OCI-LY1 (cell line): ENCODE results near the gene XPO6.

Experiments used
- H2AFZ ChIP-seq: fragments of 200-600 bp; sonication (generic), shearing (Covaris generic); 2 replicates; pipeline ENCODE4 v1.6.0; 2014; ENCODE audit warnings: antibody characterized with exemption, mild to moderate bottlenecking, low read length
- H3F3A ChIP-seq: fragments of 200-600 bp; sonication (generic), shearing (Covaris generic); 2 replicates; pipeline ENCODE4 v1.6.0; 2014; ENCODE audit warnings: mild to moderate bottlenecking, antibody characterized with exemption, low read length, moderate library complexity; ENCODE audit not compliant: insufficient read depth
- H3K27ac ChIP-seq: fragments of 200-600 bp; sonication (generic); 2 replicates; pipeline ENCODE4 v1.5.1; 2014; ENCODE audit warnings: low read length, mixed run types, mild to moderate bottlenecking, low read depth; ENCODE audit not compliant: poor library complexity, severe bottlenecking
- H3K27me3 ChIP-seq: fragments of 200-600 bp; sonication (generic); 2 replicates; pipeline ENCODE4 v1.6.0; 2014; ENCODE audit warnings: antibody characterized with exemption, mild to moderate bottlenecking, low read length, moderate library complexity; ENCODE audit not compliant: insufficient read depth
- H3K36me3 ChIP-seq: fragments of 200-600 bp; sonication (generic); 2 replicates; pipeline ENCODE4 v1.6.1; 2014; ENCODE audit warnings: mild to moderate bottlenecking, antibody characterized with exemption, low read length, moderate library complexity, mixed read lengths; ENCODE audit not compliant: insufficient read depth
- H3K4me1 ChIP-seq: fragments of 200-600 bp; sonication (generic); 2 replicates; pipeline ENCODE4 v1.5.1; 2014; ENCODE audit warnings: mild to moderate bottlenecking, low read length, moderate library complexity; ENCODE audit not compliant: insufficient read depth, severe bottlenecking
- H3K4me2 ChIP-seq: fragments of 200-600 bp; sonication (generic), shearing (Covaris generic); 2 replicates; pipeline ENCODE4 v1.6.1; 2014; ENCODE audit warnings: low read length
- H3K4me3 ChIP-seq: fragments of 200-600 bp; sonication (generic); 2 replicates; pipeline ENCODE4 v1.5.1; 2014; ENCODE audit warnings: low read length, low read depth, mild to moderate bottlenecking, mixed read lengths; ENCODE audit not compliant: poor library complexity, severe bottlenecking
- H3K79me2 ChIP-seq: fragments of 200-600 bp; shearing (Covaris generic); 2 replicates; pipeline ENCODE4 v1.6.1; 2016; ENCODE audit warnings: mixed run types, low read length, mixed read lengths; ENCODE audit not compliant: insufficient read depth
- H3K9ac ChIP-seq: fragments of 200-600 bp; sonication (generic), shearing (Covaris generic); 2 replicates; pipeline ENCODE4 v1.6.1; 2014; ENCODE audit warnings: mild to moderate bottlenecking, low read length, mixed read lengths
- H3K9me2 ChIP-seq: fragments of 200-600 bp; sonication (generic), shearing (Covaris generic); 2 replicates; pipeline ENCODE4 v1.6.1; 2014; ENCODE audit warnings: low read depth, mild to moderate bottlenecking, low read length, mixed read lengths
- H3K9me3 ChIP-seq: fragments of 200-600 bp; shearing (Covaris generic); 2 replicates; pipeline ENCODE4 v1.6.1; 2014; ENCODE audit warnings: low read length, mixed read lengths
- H4K20me1 ChIP-seq: fragments of 200-600 bp; sonication (generic), shearing (Covaris generic); 2 replicates; pipeline ENCODE4 v1.6.0; 2016; ENCODE audit warnings: mild to moderate bottlenecking, low read length; ENCODE audit not compliant: insufficient read depth
- CTCF ChIP-seq: fragments of 200-600 bp; sonication (generic), shearing (Covaris generic); IDR thresholded peaks from 2 replicates; pipeline ENCODE4 v1.5.1; 2017; ENCODE audit warnings: mild to moderate bottlenecking, antibody characterized with exemption, low read length, moderate library complexity, mixed read lengths
- EZH2 ChIP-seq: fragments of 200-600 bp; sonication (generic), shearing (Covaris generic); IDR thresholded peaks from 2 replicates; pipeline ENCODE4 v1.8.0; 2017; ENCODE audit warnings: borderline replicate concordance, mixed run types, mild to moderate bottlenecking, antibody characterized with exemption, low read length, moderate library complexity, mixed read lengths

XPO6 gene

GRCh38 chr16:28166394-28167208, 45.2 kb downstream of the XPO6 start:
- TF ChIP-seq CTCF (no peak), EZH2 (no peak)
- peaks cover 5% of the 10 kb centered on the region for H3K79me2 ChIP-seq
- peaks cover 86% of the 10 kb centered on the region for H3K36me3 ChIP-seq
- no peaks in the 10 kb centered on the region for H4K20me1 ChIP-seq
- no peaks in the 10 kb centered on the region for H3K4me1 ChIP-seq
- no peaks in the 10 kb centered on the region for H3K9me3 ChIP-seq
- no peaks in the 10 kb centered on the region for H3K9me2 ChIP-seq
- H3K27ac ChIP-seq = no peak overlapping the region
- H3F3A ChIP-seq = no peaks in the 10 kb centered on the region
- H3K4me2 ChIP-seq = no peak overlapping the region
- H3K9ac ChIP-seq = no peak overlapping the region
- H3K27me3 ChIP-seq = no peaks in the 10 kb centered on the region
- H2AFZ ChIP-seq = no peak overlapping the region
- H3K4me3 ChIP-seq = no peak overlapping the region

- Histone ChIP-seq H3K9ac (no peak overlapping the region), H2AFZ (no peak overlapping the region), H3K4me2 (no peak overlapping the region), H3K79me2 (peaks cover 10% of the 10 kb centered on the region), H3K36me3 (peaks cover 90% of the 10 kb centered on the region), H3F3A (no peaks in the 10 kb centered on the region), H3K27me3 (no peaks in the 10 kb centered on the region), H3K4me1 (no peaks in the 10 kb centered on the region), H3K9me3 (no peaks in the 10 kb centered on the region), H3K9me2 (no peaks in the 10 kb centered on the region), H3K4me3 (no peak overlapping the region), H3K27ac (no peak overlapping the region), H4K20me1 (no peaks in the 10 kb centered on the region)
- no peak for TF ChIP-seq EZH2
- no peak for TF ChIP-seq CTCF
These were observed 46.2 kb downstream of the XPO6 start for GRCh38 chr16:28165598-28165997.

GRCh38 chr16:28164140-28164539, 47.6 kb downstream of the XPO6 start:
- Histone ChIP-seq H3K9ac (no peak overlapping the region), H3K27me3 (no peaks in the 10 kb centered on the region), H3K4me1 (no peaks in the 10 kb centered on the region), H3K4me3 (no peak overlapping the region), H3K36me3 (peaks cover 76% of the 10 kb centered on the region), H3F3A (no peaks in the 10 kb centered on the region), H3K9me2 (no peaks in the 10 kb centered on the region), H3K9me3 (no peaks in the 10 kb centered on the region), H3K4me2 (no peak overlapping the region), H3K27ac (no peak overlapping the region), H2AFZ (no peak overlapping the region), H4K20me1 (no peaks in the 10 kb centered on the region), H3K79me2 (peaks cover 11% of the 10 kb centered on the region)
- TF ChIP-seq EZH2 (no peak), CTCF (no peak)
